ENCODE data around the gene WNK3. TPM values are rescaled to one million over a fixed set of nuclear protein-coding genes. Genes with fewer than 3 reads are reported as not detected.

Gene WNK3
- polyA plus RNA-seq, 3 donors: not detected

GRCh38 chrX:54325077-54325476 is 32.8 kb downstream of the WNK3 start:
- H3K9me3 Mint-ChIP-seq: peaks cover 0 to 2% (median 0%) of the 10 kb centered on the region in 7 donors
- Histone ChIP-seq H3K4me2 (replicated peaks; ENCODE audit: extremely low read depth, low read length, poor library complexity, severe bottlenecking) (no peak overlapping the region), H3K4me1 (ENCODE audit: control insufficient read depth in 1 of 2, insufficient read depth in 2 of 2, low read length in 2 of 2) (no peaks in the 10 kb centered on the region), H3K36me3 (replicated peaks in 1 of 2; ENCODE audit: control insufficient read depth in 1 of 2, insufficient read depth in 2 of 2, low read length in 2 of 2) (no peaks in the 10 kb centered on the region), H3K27me3 (ENCODE audit: control insufficient read depth in 2 of 2, insufficient read depth in 2 of 2, low read length in 2 of 2) (peaks cover 0 to 2% of the 10 kb centered on the region in 2 donors), H2AFZ (ENCODE audit: insufficient read depth, low read depth, low read length, poor library complexity, severe bottlenecking) (no peak overlapping the region), H3K9ac (ENCODE audit: insufficient read depth, low read length, poor library complexity, severe bottlenecking) (no peak overlapping the region), H3K79me2 (ENCODE audit: insufficient read depth, low read length) (no peaks in the 10 kb centered on the region), H3K27ac (ENCODE audit: low read depth in 1 of 2, low read length in 2 of 2) (no peak overlapping the region), H4K20me1 (ENCODE audit: insufficient read depth, low read length) (no peaks in the 10 kb centered on the region), H3K9me3 (replicated peaks in 1 of 2; ENCODE audit: control insufficient read depth in 1 of 2, insufficient read depth in 1 of 2, low read length in 2 of 2) (no peaks in the 10 kb centered on the region), H3K4me3 (replicated peaks in 1 of 3; ENCODE audit: low read depth in 2 of 3, low read length in 3 of 3) (no peak overlapping the region)
- no peak overlapping the region for H3K27ac Mint-ChIP-seq
- peaks cover 0 to 3% (median 2%) of the 10 kb centered on the region in 3 donors for H3K27me3 Mint-ChIP-seq (ENCODE audit: low read depth in 3 of 3)
- no peaks in the 10 kb centered on the region for H3K4me1 Mint-ChIP-seq
- H3K36me3 Mint-ChIP-seq: no peaks in the 10 kb centered on the region
- TF ChIP-seq CTCF (IDR thresholded peaks at IDR 0.05): no peak
- no CpG with 5 or more reads among the region's 8 CpGs for WGBS (ENCODE audit: insufficient coverage)
- intact Hi-C loops (cut with micrococcal nuclease): no loop called here
- no peak overlapping the region for H3K4me3 Mint-ChIP-seq
- DNase-seq: no peak

GRCh38 chrX:54320067-54320466 is 37.8 kb downstream of the WNK3 start:
- Histone ChIP-seq H3K27ac (ENCODE audit: low read depth in 1 of 2, low read length in 2 of 2) (no peak overlapping the region), H3K27me3 (ENCODE audit: control insufficient read depth in 2 of 2, insufficient read depth in 2 of 2, low read length in 2 of 2) (peaks cover 0 to 2% of the 10 kb centered on the region in 2 donors), H3K4me1 (ENCODE audit: control insufficient read depth in 1 of 2, insufficient read depth in 2 of 2, low read length in 2 of 2) (no peaks in the 10 kb centered on the region), H2AFZ (ENCODE audit: insufficient read depth, low read depth, low read length, poor library complexity, severe bottlenecking) (no peak overlapping the region), H3K36me3 (replicated peaks in 1 of 2; ENCODE audit: control insufficient read depth in 1 of 2, insufficient read depth in 2 of 2, low read length in 2 of 2) (no peaks in the 10 kb centered on the region), H3K4me2 (replicated peaks; ENCODE audit: extremely low read depth, low read length, poor library complexity, severe bottlenecking) (no peak overlapping the region), H3K79me2 (ENCODE audit: insufficient read depth, low read length) (no peaks in the 10 kb centered on the region), H3K9me3 (replicated peaks in 1 of 2; ENCODE audit: control insufficient read depth in 1 of 2, insufficient read depth in 1 of 2, low read length in 2 of 2) (no peaks in the 10 kb centered on the region), H3K9ac (ENCODE audit: insufficient read depth, low read length, poor library complexity, severe bottlenecking) (no peak overlapping the region), H4K20me1 (ENCODE audit: insufficient read depth, low read length) (no peaks in the 10 kb centered on the region), H3K4me3 (replicated peaks in 1 of 3; ENCODE audit: low read depth in 2 of 3, low read length in 3 of 3) (no peak overlapping the region)
- no peak overlapping the region for H3K27ac Mint-ChIP-seq
- H3K4me1 Mint-ChIP-seq: no peaks in the 10 kb centered on the region
- no peak for DNase-seq
- H3K4me3 Mint-ChIP-seq: no peak overlapping the region
- intact Hi-C loops (cut with micrococcal nuclease): no loop called here
- no peaks in the 10 kb centered on the region for H3K36me3 Mint-ChIP-seq
- no peak for TF ChIP-seq CTCF (IDR thresholded peaks at IDR 0.05)
- WGBS (ENCODE audit: insufficient coverage): no CpG with 5 or more reads among the region's 1 CpG
- H3K9me3 Mint-ChIP-seq: peaks cover 0 to 3% (median 0%) of the 10 kb centered on the region in 7 donors
- peaks cover 0 to 8% (median 2%) of the 10 kb centered on the region in 3 donors for H3K27me3 Mint-ChIP-seq (ENCODE audit: low read depth in 3 of 3)

Measured in CD14-positive monocyte (primary cell).